Left cardiac atrium (tissue), 4 donors: ENCODE data around the gene ADCY10. TPM values are rescaled to one million over a fixed set of nuclear protein-coding genes. Genes with fewer than 3 reads are reported as not detected.
"Not testable (repeated sequence)": the region's sequence is repeated elsewhere in the genome, so short reads cannot be mapped to it uniquely, and the experiment has no call there.

Experiments used
- ATAC-seq, 2 donors: fragments of 200-7000 bp; cut with Tn5 transposase; one replicate each; pipeline ENCODE4 v1.9.1; 2020; ENCODE audit warnings: mild to moderate bottlenecking in 2 of 2, moderate library complexity in 2 of 2
- DNase-seq: peaks from one replicate; pipeline ENCODE4 v3.0.0-alpha.2; 2020
- intact Hi-C, 2 donors: fragments of 100-400 bp; cut with DNase I; formaldehyde crosslinking; loops; one replicate each; pipeline versions ENCODE4 v1.14.1 to v1.15.1; 2022 to 2023
- total RNA-seq, 2 donors: library from RNA; stranded (reverse); fragmentation: NEBNext Ultra II Directional; extraction: Animal tissue kit (Norgen Biotek cat#: 25700); gene quantifications; one replicate each; pipeline ENCODE4 v1.2.1, GENCODE V29; 2021
- donor health status: DM: no; HTN: yes; CAD: no.
- donor health status: DM: no; HTN: yes; CAD: no; lungs with severe emphysema.
- donor health status: DM: yes; HTN: yes; CAD: no.
- donor health status: Dilated cardiomyopathy.

The ADCY10 gene
- total RNA-seq, 2 donors from 2014 or later: 0.06 to 0.21 TPM

DNA sequence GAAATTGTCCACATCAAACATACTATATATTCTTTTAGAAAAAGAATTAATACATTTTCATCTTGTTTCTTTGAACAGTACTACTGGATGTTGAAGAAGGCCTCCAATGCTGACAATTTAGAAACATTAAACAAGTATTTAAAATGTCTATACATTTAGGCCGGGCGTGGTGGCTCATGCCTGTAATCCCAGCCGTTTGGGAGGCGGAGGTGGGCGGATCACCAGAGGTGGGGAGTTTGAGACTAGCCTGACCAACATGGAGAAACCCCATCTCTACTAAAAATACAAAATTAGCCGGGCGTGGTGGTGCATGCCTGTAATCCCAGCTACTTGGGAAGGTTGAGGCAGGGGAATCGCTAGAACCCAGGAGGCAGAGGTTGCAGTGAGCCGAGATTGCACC is 15.0 kb upstream of the ADCY10 start:
- DNase-seq, ATAC-seq: not testable (repeated sequence)
- intact Hi-C loops: loop anchor here in 1 of 2 donors (10.0 kb wide), 1 partner anchor 104 kb away; no protein-coding TSS in a partner anchor

DNA sequence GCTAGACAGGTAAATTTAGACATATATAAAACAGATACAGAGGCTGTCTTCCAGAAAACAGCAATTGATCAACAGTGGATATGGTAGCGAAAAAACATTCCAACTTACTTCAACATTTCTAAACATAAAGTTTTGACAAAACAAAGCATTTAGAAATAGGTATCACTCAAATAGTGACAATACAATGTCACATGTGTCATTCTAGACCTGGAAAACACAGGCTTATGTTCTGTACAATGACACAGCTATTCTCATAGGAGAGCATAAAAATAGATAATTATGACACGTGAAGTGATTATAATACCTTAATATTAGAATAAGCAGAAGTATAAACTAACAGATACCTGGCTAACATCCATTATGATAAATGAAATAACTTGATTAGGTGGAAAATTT is 14.5 kb upstream of the ADCY10 start:
- no peak for ATAC-seq
- DNase-seq: no peak
- intact Hi-C loops: loop anchor here in 1 of 2 donors (10.0 kb wide), 1 partner anchor 104 kb away; no protein-coding TSS in a partner anchor

DNA sequence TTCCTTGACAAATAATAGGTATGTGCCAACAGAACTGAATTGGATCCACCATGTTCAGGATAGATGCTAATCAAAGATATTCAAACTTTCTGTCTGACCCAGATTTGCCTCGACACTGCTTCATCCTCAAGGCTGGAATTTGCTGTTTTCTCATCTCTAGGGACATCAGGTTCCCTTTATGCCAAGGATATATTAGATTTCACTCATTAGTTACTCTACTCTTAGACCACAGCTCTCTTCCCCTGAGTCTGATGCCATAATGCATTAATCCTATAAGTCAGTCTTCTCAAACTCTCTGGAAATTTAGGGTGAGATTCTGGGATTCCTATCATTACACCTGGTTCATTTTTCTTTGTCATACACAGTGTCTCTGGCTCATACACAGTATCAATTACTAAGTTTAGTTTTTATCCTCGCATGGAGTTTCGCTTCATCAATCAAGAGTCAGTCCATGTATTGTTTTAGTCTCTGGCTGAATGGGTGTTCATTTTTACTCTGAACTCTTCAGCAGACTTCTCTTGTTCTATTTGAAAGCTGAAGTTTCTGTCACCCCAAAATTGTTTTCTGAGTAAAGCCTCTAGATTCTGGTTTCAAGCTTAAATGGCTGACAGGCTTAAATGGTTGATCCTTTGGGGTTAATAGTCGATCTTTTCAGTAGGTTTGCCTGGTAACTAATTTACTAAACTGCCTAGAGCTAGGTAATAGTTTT is 13.3 kb upstream of the ADCY10 start:
- no peak for ATAC-seq
- no peak for DNase-seq
- intact Hi-C loops: loop anchor here in 1 of 2 donors (10.0 kb wide), 1 partner anchor 102 kb away; no protein-coding TSS in a partner anchor

GRCh38 chr1:167926486-167926997 is 12.6 kb upstream of the ADCY10 start:
- DNase-seq (no peak), ATAC-seq (no peak)
- intact Hi-C loops: loop anchor here in 1 of 2 donors (10.0 kb wide), 1 partner anchor 102 kb away; no protein-coding TSS in a partner anchor

DNA sequence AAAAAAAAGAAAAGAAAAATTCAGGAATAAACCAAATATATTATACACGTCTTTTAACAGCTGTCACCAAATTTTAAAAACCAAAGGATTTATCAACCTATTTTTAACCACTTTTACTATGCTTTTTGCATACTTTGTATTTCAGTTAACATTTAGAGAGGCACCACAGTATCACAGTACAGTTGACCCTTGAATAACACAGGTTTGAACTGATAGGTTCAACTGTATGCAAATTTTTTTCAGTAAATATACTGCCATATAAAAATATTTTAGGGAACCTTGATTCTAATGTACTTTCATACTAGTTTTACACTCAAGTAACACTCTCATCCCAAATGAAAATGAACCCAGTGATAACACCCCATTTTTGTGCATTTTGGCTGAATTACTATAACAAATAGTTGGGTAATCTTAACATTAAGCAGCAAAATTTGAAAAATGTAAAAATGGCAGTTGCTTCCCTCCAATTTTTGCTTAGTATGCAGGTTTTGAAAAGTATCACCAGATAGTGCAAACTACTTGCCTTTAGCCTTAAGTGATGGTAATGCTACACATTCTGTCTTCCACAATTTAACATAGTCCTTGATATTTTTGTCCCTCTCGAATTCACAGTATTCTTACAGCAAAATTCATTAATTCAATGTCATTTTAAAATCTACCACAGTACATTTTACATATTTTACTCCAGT is 10.8 kb upstream of the ADCY10 start:
- no peak for ATAC-seq
- intact Hi-C loops: loop anchor here in 1 of 2 donors (10.0 kb wide), 1 partner anchor 100 kb away; no protein-coding TSS in a partner anchor
- DNase-seq: no peak

GRCh38 chr1:167924102-167924501 is 10.2 kb upstream of the ADCY10 start:
- ATAC-seq (no peak), DNase-seq (no peak)
- intact Hi-C loops: loop anchor here in 1 of 2 donors (10.0 kb wide), 1 partner anchor 99 kb away; no protein-coding TSS in a partner anchor

- DNase-seq: no peak
- intact Hi-C loops: loop anchor here in 1 of 2 donors (10.0 kb wide), 1 partner anchor 99 kb away; no protein-coding TSS in a partner anchor
- ATAC-seq: no peak
Measured at GRCh38 chr1:167923324-167924056, 9.6 kb upstream of the ADCY10 start.

- intact Hi-C loops: loop anchor here in 1 of 2 donors (10.0 kb wide), 1 partner anchor 98 kb away; no protein-coding TSS in a partner anchor
- ATAC-seq: no peak
- no peak for DNase-seq
Measured at GRCh38 chr1:167922611-167923074, 8.7 kb upstream of the ADCY10 start.

DNA sequence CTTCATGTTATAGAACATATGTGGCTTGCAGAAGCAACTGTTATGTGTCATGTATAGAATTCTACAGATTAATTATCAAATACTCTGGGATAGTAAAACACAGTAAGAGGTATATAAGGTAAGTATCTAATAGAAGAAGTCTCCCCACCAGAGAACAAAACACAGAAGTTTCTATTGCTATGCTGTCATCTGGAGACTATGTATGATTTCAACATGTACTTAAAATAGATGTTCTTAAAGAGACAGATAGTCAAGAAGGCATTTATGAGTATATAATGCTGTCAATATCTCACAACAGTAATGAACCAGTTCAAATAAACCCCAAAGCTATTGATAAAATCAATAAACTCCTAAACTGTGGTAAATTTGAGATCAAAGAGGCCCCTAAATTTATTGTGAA is 8.1 kb upstream of the ADCY10 start:
- peak in 1 of 2 donors; percentile 38 for ATAC-seq
- no peak for DNase-seq
- intact Hi-C loops: loop anchor here in 1 of 2 donors (10.0 kb wide), 1 partner anchor 97 kb away; no protein-coding TSS in a partner anchor

GRCh38 chr1:167916766-167917511 is 3.0 kb upstream of the ADCY10 start:
- ATAC-seq (no peak), DNase-seq (no peak)
- intact Hi-C loops: no loop called here

DNA sequence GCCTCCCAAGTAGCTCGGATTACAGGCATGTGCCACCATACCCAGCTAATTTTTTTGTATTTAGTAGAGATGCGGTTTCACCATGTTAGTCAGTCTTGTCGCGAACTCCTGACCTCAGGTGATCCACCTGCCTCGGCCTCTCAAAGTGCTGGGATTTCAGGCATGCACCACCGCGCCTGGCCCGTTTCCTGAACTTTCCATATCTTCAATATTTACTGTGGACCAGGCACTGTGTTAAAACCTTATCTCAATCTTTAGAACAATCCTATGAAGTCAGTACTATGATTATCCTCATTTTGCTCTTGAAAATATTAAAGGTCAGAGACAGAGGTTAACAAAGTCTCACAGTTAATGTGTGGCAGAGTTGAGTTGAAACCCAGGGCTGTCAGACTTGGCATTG is 1.6 kb upstream of the ADCY10 start:
- no peak for ATAC-seq
- intact Hi-C loops: no loop called here

GRCh38 chr1:167912294-167912693 is 1.6 kb downstream of the ADCY10 start:
- intact Hi-C loops: no loop called here
- ATAC-seq (no peak), DNase-seq (no peak)

More for the DNA sequence above, 1.6 kb upstream of the ADCY10 start:
- no peak for DNase-seq

DNA sequence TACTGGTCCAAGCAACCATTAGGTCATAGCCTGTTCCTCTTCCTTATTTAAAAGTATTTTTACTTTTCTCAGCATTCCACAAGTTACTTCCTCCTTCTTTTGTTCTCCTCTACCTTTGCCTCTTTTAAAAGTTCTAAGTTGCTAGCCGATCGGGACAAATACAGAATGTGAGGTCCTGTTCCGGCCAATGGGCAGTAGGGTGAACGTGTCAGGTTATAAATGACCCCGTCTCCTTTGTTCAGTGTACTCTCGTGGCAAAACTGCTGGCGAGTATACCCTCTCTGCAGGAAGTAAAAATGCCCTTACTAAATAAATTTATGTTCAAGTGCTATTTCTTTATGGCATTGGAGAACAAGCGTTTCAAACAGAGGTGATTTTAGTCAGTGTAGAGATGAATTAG is 2.5 kb downstream of the ADCY10 start:
- ATAC-seq: no peak
- no peak for DNase-seq
- intact Hi-C loops: no loop called here

DNA sequence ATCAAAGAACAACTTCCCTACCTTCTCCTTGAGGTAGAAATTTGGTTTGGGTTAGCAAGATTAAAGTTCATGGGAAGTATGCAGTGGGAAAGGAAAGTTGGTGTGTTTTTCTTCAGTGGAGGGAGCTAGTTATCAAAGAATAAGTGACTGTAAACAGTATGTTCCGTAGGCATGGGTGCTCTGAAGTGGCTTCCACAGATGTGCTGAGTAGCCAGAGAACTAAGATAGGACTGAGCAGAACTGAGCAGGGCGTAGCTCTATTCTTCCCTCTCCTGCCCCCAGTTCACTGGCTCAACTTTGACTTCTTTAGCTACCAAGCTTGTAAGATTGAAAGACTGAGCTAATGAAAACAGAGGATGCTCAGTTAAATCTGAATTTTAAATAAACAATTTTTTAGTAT is 3.4 kb downstream of the ADCY10 start:
- DNase-seq (no peak), ATAC-seq (peak in 1 of 2 donors; percentile 47)
- intact Hi-C loops: no loop called here

GRCh38 chr1:167909691-167910180 is 4.2 kb downstream of the ADCY10 start:
- intact Hi-C loops: no loop called here
- ATAC-seq: no peak
- no peak for DNase-seq

- peak in 1 of 2 donors; percentile 67 for ATAC-seq
- intact Hi-C loops: no loop called here
- DNase-seq: no peak
Measured at GRCh38 chr1:167905671-167906070, 8.3 kb downstream of the ADCY10 start.

GRCh38 chr1:167905182-167905581 is 8.8 kb downstream of the ADCY10 start:
- intact Hi-C loops: no loop called here
- peak in 1 of 2 donors; percentile 83 for ATAC-seq
- DNase-seq: no peak

GRCh38 chr1:167904652-167905130 is 9.2 kb downstream of the ADCY10 start:
- intact Hi-C loops: no loop called here
- ATAC-seq (peak; percentile 36 to 69), DNase-seq (no peak)
